ENCODE measurements around the gene KLK10.

- no peak for TF ChIP-seq CTCF (IDR thresholded peaks at IDR 0.05)
- TF ChIP-seq POLR2A (IDR thresholded peaks at IDR 0.05), result peak in 1 of 4 donors; percentile 44
Measured at GRCh38 chr19:51027126-51027806, 7.8 kb upstream of the KLK10 start.
